Karpas-422 (cell line): ENCODE data around the gene KCTD13. TPM values are rescaled to one million over a fixed set of nuclear protein-coding genes. Genes with fewer than 3 reads are reported as not detected.
"Not testable (repeated sequence)": the region's sequence is repeated elsewhere in the genome, so short reads cannot be mapped to it uniquely, and the experiment has no call there.

Source experiments
- DNase-seq: peaks from one replicate; pipeline ENCODE4 v3.0.0-alpha.2; 2015
- H2AFZ ChIP-seq: fragments of 200-600 bp; sonication (generic); 2 replicates; pipeline ENCODE4 v1.6.1; 2014; ENCODE audit warnings: antibody characterized with exemption, low read length, mixed read lengths
- H3K27ac ChIP-seq: fragments of 200-600 bp; sonication (generic); 2 replicates; pipeline ENCODE4 v1.5.1; 2014; ENCODE audit warnings: mild to moderate bottlenecking, low read length, moderate library complexity
- H3K27me3 ChIP-seq: fragments of 200-600 bp; sonication (generic); 2 replicates; pipeline ENCODE4 v1.6.1; 2014; ENCODE audit warnings: low read length, mixed read lengths
- H3K36me3 ChIP-seq: fragments of 200-600 bp; sonication (generic); 2 replicates; pipeline ENCODE4 v1.6.1; 2014; ENCODE audit warnings: low read length, mixed read lengths; ENCODE audit not compliant: insufficient read depth
- H3K4me1 ChIP-seq: fragments of 200-600 bp; sonication (generic); 2 replicates; pipeline ENCODE4 v1.6.1; 2014; ENCODE audit warnings: mild to moderate bottlenecking, low read length, mixed read lengths
- H3K4me2 ChIP-seq: fragments of 200-600 bp; sonication (generic); 2 replicates; pipeline ENCODE4 v1.6.1; 2014; ENCODE audit warnings: low read length, low read depth, mild to moderate bottlenecking; ENCODE audit not compliant: poor library complexity, severe bottlenecking
- H3K4me3 ChIP-seq: fragments of 200-600 bp; sonication (generic); 2 replicates; pipeline ENCODE4 v1.5.1; 2014; ENCODE audit warnings: mild to moderate bottlenecking, antibody characterized with exemption, low read length, mixed read lengths
- H3K79me2 ChIP-seq: fragments of 200-600 bp; sonication (generic); 2 replicates; pipeline ENCODE4 v1.6.1; 2014; ENCODE audit warnings: mild to moderate bottlenecking, low read length, mixed read lengths
- H3K9ac ChIP-seq: fragments of 200-600 bp; sonication (generic); 2 replicates; pipeline ENCODE4 v1.6.0; 2014; ENCODE audit warnings: low read length
- H3K9me2 ChIP-seq: fragments of 200-600 bp; sonication (generic), shearing (Covaris generic); replicated peaks from 2 replicates; pipeline ENCODE4 v1.6.0; 2014; ENCODE audit warnings: mild to moderate bottlenecking, low read length, moderate library complexity; ENCODE audit not compliant: insufficient read depth
- H3K9me3 ChIP-seq: fragments of 300-700, 200-600 bp; sonication (generic); 2 replicates; pipeline ENCODE4 v1.6.1; 2014; ENCODE audit warnings: low read length, mixed read lengths
- H4K20me1 ChIP-seq: fragments of 200-600 bp; sonication (generic); 2 replicates; pipeline ENCODE4 v1.6.1; 2014; ENCODE audit warnings: mild to moderate bottlenecking, antibody characterized with exemption, low read length, low read depth; ENCODE audit not compliant: insufficient read depth
- total RNA-seq: library from RNA; depleted of rRNA; stranded (reverse); fragments of >200 nt; shearing (Covaris generic); gene quantifications from 2 replicates; pipeline ENCODE4 v1.2.3, GENCODE V29; 2014; ENCODE audit warnings: low replicate concordance

The KCTD13 gene
- total RNA-seq, 1 experiment from 2014 or later = 14.2 TPM

GRCh38 chr16:29951625-29952365 lies 25.8 kb upstream of the KCTD13 start:
- Histone ChIP-seq H4K20me1 (no peaks in the 10 kb centered on the region), H3K36me3 (no peaks in the 10 kb centered on the region), H2AFZ (no peak overlapping the region), H3K9me2 (no peaks in the 10 kb centered on the region), H3K9me3 (no peaks in the 10 kb centered on the region; the same call in 1 of the 2 replicates), H3K79me2 (no peaks in the 10 kb centered on the region), H3K9ac (no peak overlapping the region), H3K4me1 (peaks cover 6% of the 10 kb centered on the region), H3K27ac (no peak overlapping the region), H3K27me3 (no peaks in the 10 kb centered on the region), H3K4me2 (no peak overlapping the region), H3K4me3 (no peak overlapping the region)
- DNase-seq = no peak

GRCh38 chr16:29950806-29951461 lies 24.9 kb upstream of the KCTD13 start:
- H3K9ac ChIP-seq = no peak overlapping the region
- peaks cover 6% of the 10 kb centered on the region for H3K4me1 ChIP-seq
- no peak overlapping the region for H3K27ac ChIP-seq
- H3K9me2 ChIP-seq = no peaks in the 10 kb centered on the region
- no peaks in the 10 kb centered on the region for H3K79me2 ChIP-seq
- H3K4me2 ChIP-seq = no peak overlapping the region
- H2AFZ ChIP-seq = no peak overlapping the region
- H4K20me1 ChIP-seq = no peaks in the 10 kb centered on the region
- no peaks in the 10 kb centered on the region for H3K36me3 ChIP-seq
- no peaks in the 10 kb centered on the region for H3K27me3 ChIP-seq
- DNase-seq = no peak
- no peaks in the 10 kb centered on the region; the same call in 1 of the 2 replicates for H3K9me3 ChIP-seq
- no peak overlapping the region for H3K4me3 ChIP-seq

GRCh38 chr16:29947897-29948296 lies 21.9 kb upstream of the KCTD13 start:
- Histone ChIP-seq H3K4me2 (no peak overlapping the region), H3K36me3 (no peaks in the 10 kb centered on the region), H3K9me3 (no peaks in the 10 kb centered on the region; the same call in 1 of the 2 replicates), H2AFZ (no peak overlapping the region), H3K27ac (no peak overlapping the region), H3K4me1 (peaks cover 4% of the 10 kb centered on the region), H3K79me2 (no peaks in the 10 kb centered on the region), H3K9ac (no peak overlapping the region), H4K20me1 (no peaks in the 10 kb centered on the region), H3K27me3 (no peaks in the 10 kb centered on the region), H3K4me3 (no peak overlapping the region), H3K9me2 (no peaks in the 10 kb centered on the region)
- DNase-seq = no peak

- H4K20me1 ChIP-seq = no peaks in the 10 kb centered on the region
- peaks cover 4% of the 10 kb centered on the region for H3K4me1 ChIP-seq
- H3K36me3 ChIP-seq = no peaks in the 10 kb centered on the region
- no peaks in the 10 kb centered on the region for H3K9me2 ChIP-seq
- H3K4me2 ChIP-seq = peak overlapping the region; percentile 16
- no peak overlapping the region; the same call in 1 of the 2 replicates for H2AFZ ChIP-seq
- 0 out of 2 replicates have a peak overlapping the region, but pooled peaks have one; percentile 8 for H3K9ac ChIP-seq
- H3K4me3 ChIP-seq = no peak overlapping the region
- H3K9me3 ChIP-seq = no peaks in the 10 kb centered on the region
- H3K27me3 ChIP-seq = no peaks in the 10 kb centered on the region
- no peak overlapping the region for H3K27ac ChIP-seq
- DNase-seq = no peak
- no peaks in the 10 kb centered on the region for H3K79me2 ChIP-seq
Measured at GRCh38 chr16:29943846-29944799, 18.1 kb upstream of the KCTD13 start.

GRCh38 chr16:29940656-29941055 lies 14.6 kb upstream of the KCTD13 start:
- peaks cover 4% of the 10 kb centered on the region for H3K4me1 ChIP-seq
- H3K27me3 ChIP-seq = no peaks in the 10 kb centered on the region
- H3K4me2 ChIP-seq = no peak overlapping the region
- no peaks in the 10 kb centered on the region for H3K36me3 ChIP-seq
- H3K79me2 ChIP-seq = no peaks in the 10 kb centered on the region
- no peaks in the 10 kb centered on the region for H4K20me1 ChIP-seq
- no peaks in the 10 kb centered on the region for H3K9me2 ChIP-seq
- no peak overlapping the region for H2AFZ ChIP-seq
- no peak for DNase-seq
- no peak overlapping the region for H3K4me3 ChIP-seq
- no peak overlapping the region for H3K27ac ChIP-seq
- H3K9me3 ChIP-seq = no peaks in the 10 kb centered on the region
- H3K9ac ChIP-seq = no peak overlapping the region

GRCh38 chr16:29931750-29932149 lies 5.7 kb upstream of the KCTD13 start:
- H3K9me3 ChIP-seq, H2AFZ ChIP-seq, H3K36me3 ChIP-seq: not testable (repeated sequence)

GRCh38 chr16:29927070-29927905 lies 1.3 kb upstream of the KCTD13 start:
- H3K4me3 ChIP-seq = no peak overlapping the region; the same call in 1 of the 2 replicates
- no peaks in the 10 kb centered on the region for H3K9me2 ChIP-seq
- H3K27ac ChIP-seq = no peak overlapping the region
- peaks cover 19% of the 10 kb centered on the region for H3K4me1 ChIP-seq
- H3K9me3 ChIP-seq = no peaks in the 10 kb centered on the region
- no peak for DNase-seq
- H3K27me3 ChIP-seq = no peaks in the 10 kb centered on the region
- H4K20me1 ChIP-seq = peaks cover 4% of the 10 kb centered on the region; the same call in 1 of the 2 replicates
- H3K79me2 ChIP-seq = peaks cover 26% of the 10 kb centered on the region
- H3K9ac ChIP-seq = peak overlapping the region; percentile 77; the same call in 1 of the 2 replicates
- peak overlapping the region; percentile 99 for H3K4me2 ChIP-seq
- no peak overlapping the region for H2AFZ ChIP-seq
- peaks cover 2% of the 10 kb centered on the region; the same call in 1 of the 2 replicates for H3K36me3 ChIP-seq

More at GRCh38 chr16:29931750-29932149, 5.7 kb upstream of the KCTD13 start:
- not testable (repeated sequence) for H3K9me2 ChIP-seq, H3K27me3 ChIP-seq, H3K79me2 ChIP-seq, DNase-seq, H3K4me1 ChIP-seq, H4K20me1 ChIP-seq, H3K4me2 ChIP-seq, H3K9ac ChIP-seq, H3K4me3 ChIP-seq, H3K27ac ChIP-seq
